HG02763 (cell line): ENCODE measurements around the gene PRAMEF17.
"Not testable (repeated sequence)": the region's sequence is repeated elsewhere in the genome, so short reads cannot be mapped to it uniquely, and the experiment has no call there.

Experiments used
- ATAC-seq: cut with Tn5 transposase; IDR thresholded peaks from one replicate; pipeline ENCODE4 v1.9.1; 2021; ENCODE audit warnings: mild to moderate bottlenecking, moderate library complexity; ENCODE audit not compliant: unreplicated experiment

PRAMEF17 gene

DNA sequence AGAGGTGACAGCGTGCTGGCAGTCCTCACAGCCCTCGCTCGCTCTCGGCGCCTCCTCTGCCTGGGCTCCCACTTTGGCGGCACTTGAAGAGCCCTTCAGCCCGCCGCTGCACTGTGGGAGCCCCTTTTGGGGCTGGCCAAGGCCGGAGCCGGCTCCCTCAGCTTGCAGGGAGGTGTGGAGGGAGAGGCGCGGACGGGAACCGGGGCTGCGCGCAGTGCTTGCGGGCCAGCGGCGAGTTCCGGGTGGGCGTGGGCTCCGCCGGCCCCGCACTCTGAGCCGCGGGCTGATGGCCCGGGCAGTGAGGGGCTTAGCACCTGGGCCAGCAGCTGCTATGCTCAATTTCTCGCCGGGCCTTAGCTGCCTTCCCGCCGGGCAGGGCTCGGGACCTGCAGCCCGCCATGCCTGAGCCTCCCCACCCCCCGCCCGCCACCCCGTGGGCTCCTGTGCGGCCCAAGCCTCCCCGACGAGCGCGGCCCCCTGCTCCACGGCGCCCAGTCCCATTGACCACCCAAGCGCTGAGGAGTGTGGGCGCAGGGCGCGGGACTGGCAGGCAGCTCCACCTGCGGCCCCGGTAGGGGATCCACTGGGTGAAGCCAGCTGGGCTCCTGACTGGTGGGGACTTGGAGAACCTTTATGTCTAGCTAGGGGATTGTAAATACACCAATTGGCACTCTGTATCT lies 49.8 kb downstream of the PRAMEF17 start:
- not testable (repeated sequence) for ATAC-seq
